HG02763 (cell line): ENCODE measurements around the gene C5orf52.

Experiments
- ATAC-seq: cut with Tn5 transposase; IDR thresholded peaks from one replicate; pipeline ENCODE4 v1.9.1; 2021; ENCODE audit warnings: mild to moderate bottlenecking, moderate library complexity; ENCODE audit not compliant: unreplicated experiment

Gene C5orf52

DNA sequence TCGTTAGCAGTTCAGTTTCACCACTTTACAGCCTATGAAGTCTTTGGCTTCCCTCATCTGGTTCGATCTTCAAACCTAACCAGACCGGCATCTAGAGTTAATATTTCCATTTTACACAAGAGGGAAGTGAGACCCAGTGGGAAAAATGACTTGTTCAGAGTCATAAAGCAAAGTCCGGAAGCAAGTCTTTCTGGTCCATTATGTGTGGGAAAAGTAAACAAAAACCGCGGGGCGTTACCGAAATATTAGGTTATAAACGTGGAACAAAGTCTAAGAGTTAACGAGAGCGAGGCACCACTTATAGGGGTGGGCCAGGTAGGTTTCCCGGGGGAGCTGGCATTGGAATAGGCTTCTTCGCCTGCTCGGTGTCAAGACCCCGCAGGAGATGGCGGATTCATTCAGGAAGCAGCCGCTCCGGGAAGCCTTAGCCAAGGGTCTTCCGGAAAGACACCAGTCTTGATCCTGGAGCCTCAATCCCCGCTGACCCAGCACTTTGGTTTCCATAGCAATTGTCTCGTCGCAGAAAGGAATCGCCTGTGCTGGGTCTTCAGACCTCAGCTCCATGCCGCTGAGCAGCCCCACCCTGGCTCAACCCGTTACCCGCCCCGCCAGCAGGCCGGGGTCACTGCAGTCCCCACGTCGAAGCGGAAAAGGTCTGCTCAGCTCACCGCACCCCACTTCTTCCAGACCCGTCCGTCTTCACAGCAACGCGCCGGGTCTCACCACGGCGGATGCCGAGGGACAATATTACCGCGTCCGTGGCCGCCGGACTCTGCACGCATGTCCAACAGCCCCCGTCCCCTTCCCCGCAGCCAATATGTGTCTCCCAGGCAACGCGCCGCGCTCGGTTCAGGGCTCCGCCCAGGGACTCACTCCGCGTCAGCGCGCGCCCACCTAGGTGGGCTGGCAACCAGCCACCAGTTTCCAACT, at the start of gene C5orf52:
Gene C5orf52, plus strand, starts transcription at position 872 of the 930 bp plus-strand sequence. CDS start 82 bp downstream, outside the sequence.
- ATAC-seq, result no peak

GRCh38 chr5:157624144-157624543, 47.2 kb upstream of the C5orf52 start:
- ATAC-seq, result no peak

- ATAC-seq, result no peak
Observed at GRCh38 chr5:157626831-157627230, 44.5 kb upstream of the C5orf52 start.

GRCh38 chr5:157630341-157630740, 41.0 kb upstream of the C5orf52 start:
- ATAC-seq, result no peak

DNA sequence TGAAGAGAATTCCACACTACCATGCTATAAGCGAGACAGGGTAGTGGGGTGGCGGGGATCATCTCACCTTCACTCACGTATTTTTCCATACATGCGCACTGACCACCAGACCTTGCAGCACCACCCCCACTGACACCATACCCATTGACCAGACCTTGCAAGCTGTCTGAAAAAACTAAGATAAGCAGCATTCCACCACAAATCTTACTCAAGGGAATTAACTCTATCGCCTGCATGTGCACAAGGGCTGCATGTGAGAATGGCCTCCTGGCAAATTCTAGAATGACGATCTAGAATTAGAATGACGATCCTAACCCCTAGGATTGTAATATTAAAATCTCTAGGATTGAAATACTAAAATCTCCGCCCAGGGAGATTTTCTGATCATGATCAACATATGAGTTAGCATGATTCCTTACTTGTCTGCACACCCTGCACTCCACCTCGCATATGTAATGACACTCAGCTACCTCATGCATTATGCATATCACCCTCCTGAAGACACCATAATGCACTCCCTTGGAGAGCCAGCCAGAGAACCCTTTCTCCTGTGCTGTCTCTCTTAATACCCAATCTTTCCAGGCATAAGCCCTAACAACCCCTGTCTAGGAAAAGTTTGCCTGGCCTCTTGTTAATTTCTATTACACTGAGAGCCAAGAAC, 30.8 kb upstream of the C5orf52 start:
- no peak for ATAC-seq

DNA sequence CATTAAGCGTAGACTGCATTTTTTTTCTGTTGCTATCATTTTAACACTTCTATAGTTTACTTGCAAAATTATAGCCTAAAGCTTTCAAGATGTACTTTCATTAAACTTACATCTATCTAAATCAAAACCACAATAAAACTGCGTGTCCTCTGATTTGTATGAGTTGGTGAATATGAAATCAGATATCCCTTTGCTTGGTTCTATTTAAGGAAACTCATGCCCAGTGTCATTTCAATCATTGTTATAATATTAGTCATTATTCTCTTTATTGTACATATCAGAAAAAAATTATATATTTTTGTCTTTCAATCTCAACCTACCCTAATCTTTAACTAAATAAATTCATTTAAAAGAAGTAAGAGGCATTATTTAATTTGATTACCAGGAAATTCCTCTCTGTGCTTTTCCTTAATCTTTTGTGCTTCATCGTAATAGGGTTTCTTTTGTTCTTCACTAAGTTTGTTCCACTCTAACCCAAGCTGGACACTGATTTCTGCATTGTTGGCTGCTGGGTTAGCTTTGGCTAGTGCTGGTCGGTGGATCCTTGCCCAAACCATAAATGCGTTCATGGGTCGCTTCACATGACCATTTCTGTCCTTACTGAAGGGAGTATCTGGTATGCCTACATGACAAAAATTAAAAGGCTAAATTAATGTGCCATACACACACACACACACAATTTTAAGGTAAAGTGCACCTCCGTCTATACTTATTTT, 22.9 kb upstream of the C5orf52 start:
- ATAC-seq, result no peak

DNA sequence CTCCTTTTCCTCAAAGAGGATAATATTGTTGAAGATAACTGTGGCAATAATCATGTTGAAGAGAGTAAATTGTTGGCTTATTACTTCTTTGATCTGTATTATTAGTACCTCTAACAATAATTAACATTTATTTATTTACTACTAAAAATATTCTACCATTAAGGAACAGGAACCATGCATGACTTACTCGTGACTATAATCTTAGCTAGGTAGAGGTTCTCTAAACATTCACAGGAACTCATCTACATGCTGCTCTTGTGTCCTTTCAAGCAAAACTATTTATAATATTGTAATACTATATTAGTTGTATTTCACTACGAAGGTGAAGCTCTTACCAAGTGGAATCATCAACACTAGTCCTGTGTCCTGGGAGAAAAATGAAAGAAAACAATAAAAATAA, 22.2 kb upstream of the C5orf52 start:
- no peak for ATAC-seq

- ATAC-seq, result no peak
Observed at GRCh38 chr5:157650991-157651611, 20.2 kb upstream of the C5orf52 start.

GRCh38 chr5:157651623-157652376, 19.5 kb upstream of the C5orf52 start:
- no peak for ATAC-seq

DNA sequence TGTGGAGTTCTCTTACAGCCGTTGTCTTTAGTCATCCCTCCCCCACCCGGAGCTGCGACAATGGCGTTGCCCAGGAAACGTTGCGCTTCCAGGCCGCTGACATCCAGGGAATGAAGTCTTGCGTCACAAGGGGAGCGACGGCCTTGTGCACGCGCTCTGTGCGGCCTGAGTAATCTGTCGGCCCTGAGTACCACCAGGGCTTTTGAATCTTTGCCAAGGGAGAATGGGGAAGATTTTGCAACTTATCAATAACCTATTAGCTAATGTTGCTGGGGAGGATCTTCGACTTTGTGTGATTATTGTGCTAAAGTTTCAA, 19.0 kb upstream of the C5orf52 start, which contains the start of gene SOX30:
Gene SOX30, minus strand, starts transcription at position 62 of the 316 bp plus-strand sequence. CDS start 360 bp downstream, outside the sequence.
- no peak for ATAC-seq

DNA sequence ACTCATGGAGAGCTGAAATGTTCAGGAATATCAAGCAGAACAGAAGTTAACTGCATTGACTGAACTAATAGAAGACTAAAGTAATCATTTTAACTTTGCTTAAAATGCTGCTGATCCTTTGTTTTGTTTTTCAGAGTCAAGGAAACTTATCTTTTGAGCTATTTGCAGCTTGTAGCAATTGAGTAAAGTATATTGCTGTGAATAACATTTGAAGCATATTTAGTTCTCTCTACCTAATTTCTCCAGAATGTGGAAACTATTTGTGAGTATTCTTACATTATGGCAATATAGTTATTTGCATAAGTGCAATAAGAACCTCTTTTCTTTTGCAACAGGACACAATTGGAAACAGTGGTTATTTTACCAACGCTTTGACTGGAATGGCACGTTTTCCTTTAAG, 13.8 kb upstream of the C5orf52 start:
- no peak for ATAC-seq

GRCh38 chr5:157658893-157659292, 12.4 kb upstream of the C5orf52 start:
- ATAC-seq, result no peak

GRCh38 chr5:157659868-157660660, 11.3 kb upstream of the C5orf52 start:
- ATAC-seq, result no peak

GRCh38 chr5:157665467-157666070, 5.8 kb upstream of the C5orf52 start:
- ATAC-seq, result no peak

GRCh38 chr5:157668356-157668755, 3.0 kb upstream of the C5orf52 start:
- no peak for ATAC-seq

GRCh38 chr5:157669701-157670097, 1.6 kb upstream of the C5orf52 start:
- ATAC-seq, result no peak

- ATAC-seq, result no peak
Observed at GRCh38 chr5:157671592-157672330, 428 bp downstream of the C5orf52 start.

- ATAC-seq, result no peak
Observed at GRCh38 chr5:157672976-157673375, 1.6 kb downstream of the C5orf52 start.
